M059J (cell line): ENCODE data around the gene MED15. TPM values are rescaled to one million over a fixed set of nuclear protein-coding genes. Genes with fewer than 3 reads are reported as not detected.
"Not testable (repeated sequence)": the region's sequence is repeated elsewhere in the genome, so short reads cannot be mapped to it uniquely, and the experiment has no call there.

Experiments
- DNase-seq: peaks from one replicate; pipeline ENCODE4 v3.0.0-alpha.2; 2012; ENCODE audit warnings: low read depth
- total RNA-seq: library from RNA; depleted of rRNA; stranded (reverse); fragments of >200 nt; shearing (Covaris generic); gene quantifications from 2 replicates; pipeline ENCODE4 v1.2.3, GENCODE V29; 2014; rRNA removed

MED15 gene, protein sequence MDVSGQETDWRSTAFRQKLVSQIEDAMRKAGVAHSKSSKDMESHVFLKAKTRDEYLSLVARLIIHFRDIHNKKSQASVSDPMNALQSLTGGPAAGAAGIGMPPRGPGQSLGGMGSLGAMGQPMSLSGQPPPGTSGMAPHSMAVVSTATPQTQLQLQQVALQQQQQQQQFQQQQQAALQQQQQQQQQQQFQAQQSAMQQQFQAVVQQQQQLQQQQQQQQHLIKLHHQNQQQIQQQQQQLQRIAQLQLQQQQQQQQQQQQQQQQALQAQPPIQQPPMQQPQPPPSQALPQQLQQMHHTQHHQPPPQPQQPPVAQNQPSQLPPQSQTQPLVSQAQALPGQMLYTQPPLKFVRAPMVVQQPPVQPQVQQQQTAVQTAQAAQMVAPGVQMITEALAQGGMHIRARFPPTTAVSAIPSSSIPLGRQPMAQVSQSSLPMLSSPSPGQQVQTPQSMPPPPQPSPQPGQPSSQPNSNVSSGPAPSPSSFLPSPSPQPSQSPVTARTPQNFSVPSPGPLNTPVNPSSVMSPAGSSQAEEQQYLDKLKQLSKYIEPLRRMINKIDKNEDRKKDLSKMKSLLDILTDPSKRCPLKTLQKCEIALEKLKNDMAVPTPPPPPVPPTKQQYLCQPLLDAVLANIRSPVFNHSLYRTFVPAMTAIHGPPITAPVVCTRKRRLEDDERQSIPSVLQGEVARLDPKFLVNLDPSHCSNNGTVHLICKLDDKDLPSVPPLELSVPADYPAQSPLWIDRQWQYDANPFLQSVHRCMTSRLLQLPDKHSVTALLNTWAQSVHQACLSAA
- total RNA-seq = 22.3 and 27.9 TPM in 2 replicates

DNA sequence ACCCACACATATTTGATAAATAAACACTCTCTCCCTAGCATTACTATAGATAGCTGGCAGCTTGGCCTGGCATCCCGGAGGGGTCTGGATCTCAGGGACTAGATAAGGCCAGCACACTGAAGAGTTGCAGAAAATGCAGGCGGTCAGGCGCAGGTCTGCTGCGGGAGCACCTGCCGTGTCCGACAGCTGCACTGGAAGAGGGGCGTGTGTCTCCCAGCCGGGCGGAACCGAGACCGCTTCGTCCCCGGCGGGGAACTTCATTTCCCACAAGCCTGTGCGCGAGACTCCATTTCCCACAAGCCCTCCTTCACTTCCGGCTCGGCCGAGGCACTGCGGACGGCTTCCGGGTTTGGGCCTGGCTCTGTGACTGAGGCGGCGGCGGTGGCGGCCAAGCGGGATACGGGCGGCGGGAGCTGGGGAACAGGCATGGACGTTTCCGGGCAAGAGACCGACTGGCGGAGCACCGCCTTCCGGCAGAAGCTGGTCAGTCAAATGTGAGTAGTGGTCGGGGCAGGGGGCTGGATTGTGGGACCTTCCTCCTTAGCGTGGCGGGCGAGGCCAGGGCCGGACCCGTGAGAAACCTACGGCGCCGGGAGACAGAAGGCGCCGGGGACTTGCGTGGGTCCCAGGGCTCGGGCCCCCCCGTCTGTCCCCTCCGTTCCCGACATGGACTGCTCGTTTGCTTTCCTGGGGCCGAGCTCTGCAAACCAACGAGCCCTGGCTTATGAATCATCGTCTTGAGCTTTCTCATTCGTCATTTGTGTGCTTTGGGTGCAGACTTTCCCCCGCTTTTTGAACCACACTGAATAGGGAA lies at the start of gene MED15:
Gene MED15, plus strand, starts transcription at position 358 of the 814 bp plus-strand sequence. Its CDS starts 69 bp downstream, at position 427.
- peak; percentile 88 for DNase-seq

DNA sequence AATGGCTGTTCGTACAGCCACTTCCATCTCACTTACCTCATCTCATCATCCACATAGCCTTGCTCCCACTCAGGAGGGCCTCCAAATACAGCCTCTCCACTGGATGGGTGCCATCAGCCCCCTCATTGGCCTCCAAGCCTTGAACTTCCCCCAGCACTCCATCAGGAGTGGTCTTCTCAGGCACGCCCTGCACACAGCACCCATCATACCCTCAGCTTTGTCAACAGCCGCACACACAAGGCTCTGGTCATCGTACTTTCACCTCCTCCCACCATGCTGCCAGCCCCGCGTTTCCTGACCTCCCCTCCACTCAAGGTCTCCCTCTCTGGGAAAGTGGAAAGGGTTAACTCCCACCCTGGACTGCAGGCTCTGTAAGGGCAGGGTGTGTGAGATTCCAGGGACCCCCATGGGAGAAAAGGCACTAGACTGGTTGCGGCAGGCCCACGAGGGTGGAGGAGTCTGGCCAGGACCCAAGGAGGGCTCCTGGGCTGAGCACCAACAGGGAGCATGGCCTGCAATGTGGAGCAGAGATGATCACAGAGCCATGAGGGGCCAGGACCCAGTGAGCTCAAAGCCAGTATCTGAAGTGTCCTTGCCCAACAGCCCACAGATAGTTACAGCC lies 48.8 kb upstream of the MED15 start:
- no peak for DNase-seq

DNA sequence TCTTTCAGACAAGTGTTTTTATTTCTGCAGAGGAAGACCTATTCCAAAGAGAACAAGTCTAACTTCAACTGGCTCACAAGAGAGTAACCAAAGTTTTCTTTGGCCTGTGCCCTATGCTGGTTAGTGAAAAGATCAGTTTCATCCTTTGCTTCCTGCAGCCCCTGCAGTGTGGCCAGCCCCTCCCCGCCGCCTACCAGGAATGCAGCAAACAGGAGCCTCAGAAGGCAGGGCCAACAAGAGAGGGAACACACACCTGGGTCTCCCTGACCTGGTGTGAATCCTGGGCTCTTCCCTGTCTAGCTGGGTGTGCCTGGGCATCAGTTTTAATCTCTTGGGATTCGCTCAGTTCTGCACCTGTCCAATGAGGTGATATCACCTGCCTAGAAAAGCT lies 48.3 kb upstream of the MED15 start:
- no peak for DNase-seq

DNA sequence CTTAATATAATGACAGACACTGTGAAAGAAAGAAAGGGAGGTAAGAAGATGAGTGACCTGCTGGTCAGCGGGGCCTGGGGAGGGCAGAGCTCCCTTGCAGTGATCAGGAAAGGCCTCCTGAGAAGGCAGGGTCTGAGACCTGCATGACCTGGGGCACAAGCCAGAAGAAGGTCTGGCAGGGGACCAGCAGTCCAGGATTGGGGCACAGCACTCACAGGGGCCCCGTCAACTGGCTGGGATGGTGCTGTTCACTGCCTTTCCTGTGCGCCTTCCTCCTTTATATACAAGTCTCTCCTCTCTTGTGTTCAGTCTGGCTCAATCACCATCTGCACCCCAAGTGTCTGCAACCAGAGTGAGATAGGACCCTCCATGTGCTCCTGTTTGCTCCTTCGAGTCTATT lies 47.5 kb upstream of the MED15 start:
- DNase-seq = no peak

DNA sequence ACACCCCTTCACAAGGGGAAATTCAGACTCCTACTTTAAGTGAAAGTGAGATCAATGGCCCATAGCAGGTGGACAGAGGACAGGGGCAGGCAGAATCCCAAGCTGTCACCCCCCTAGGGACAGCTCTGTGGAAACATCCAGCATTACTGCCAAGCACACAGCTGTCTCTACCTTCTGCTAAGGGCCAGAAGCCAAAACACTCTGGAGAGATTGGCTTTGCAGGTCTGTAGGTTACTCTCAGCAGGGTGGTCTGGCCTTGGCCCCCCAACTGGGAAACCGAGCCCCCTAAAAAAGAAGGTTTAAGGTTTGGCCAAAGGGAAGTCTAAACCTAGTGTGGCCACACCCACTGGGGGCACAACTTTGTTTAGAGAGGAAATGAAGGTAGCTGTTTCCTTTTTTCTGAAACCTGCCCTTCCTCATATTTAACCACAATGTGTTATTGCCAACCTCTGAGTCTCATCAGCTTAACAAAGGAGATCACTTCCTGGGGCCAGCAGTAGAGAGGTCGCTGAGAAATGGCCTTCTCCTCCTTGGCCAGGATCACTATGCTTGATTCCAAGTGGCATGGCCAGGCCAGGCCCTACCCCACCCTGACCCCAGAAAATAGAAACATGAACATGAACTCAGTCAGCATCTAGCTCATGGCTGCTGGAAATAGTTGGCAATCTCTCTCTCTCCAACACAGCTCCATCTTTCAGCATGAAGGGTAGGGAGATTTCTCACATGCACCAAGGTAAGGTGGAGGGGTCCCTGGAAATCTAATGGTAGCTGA lies 43.9 kb upstream of the MED15 start:
- no peak for DNase-seq

DNA sequence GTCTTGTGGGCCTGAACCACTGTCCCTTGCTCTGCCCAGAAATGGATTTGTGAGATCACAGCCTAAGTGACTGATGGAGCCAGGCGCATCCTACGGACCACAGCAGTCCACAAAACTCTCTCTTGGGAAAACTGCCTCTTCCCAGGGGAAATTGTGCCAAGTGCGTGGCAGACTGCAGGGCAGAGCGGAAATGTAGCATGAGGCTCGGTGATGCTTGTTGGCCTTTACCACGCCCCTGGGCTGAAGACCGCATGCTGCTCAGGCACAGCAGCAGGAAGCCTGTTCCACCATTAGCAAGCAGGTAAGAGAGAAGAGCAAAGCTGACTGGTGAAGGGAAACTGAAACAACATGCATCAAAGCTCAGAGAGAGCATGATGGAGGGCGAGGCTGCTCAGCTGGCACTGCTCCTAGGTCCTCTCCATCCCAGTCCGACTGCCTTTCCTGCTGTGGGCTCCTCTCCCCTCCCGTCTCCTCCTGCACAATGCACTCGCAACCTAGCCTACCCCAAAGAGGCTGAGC lies 43.3 kb upstream of the MED15 start:
- no peak for DNase-seq

DNA sequence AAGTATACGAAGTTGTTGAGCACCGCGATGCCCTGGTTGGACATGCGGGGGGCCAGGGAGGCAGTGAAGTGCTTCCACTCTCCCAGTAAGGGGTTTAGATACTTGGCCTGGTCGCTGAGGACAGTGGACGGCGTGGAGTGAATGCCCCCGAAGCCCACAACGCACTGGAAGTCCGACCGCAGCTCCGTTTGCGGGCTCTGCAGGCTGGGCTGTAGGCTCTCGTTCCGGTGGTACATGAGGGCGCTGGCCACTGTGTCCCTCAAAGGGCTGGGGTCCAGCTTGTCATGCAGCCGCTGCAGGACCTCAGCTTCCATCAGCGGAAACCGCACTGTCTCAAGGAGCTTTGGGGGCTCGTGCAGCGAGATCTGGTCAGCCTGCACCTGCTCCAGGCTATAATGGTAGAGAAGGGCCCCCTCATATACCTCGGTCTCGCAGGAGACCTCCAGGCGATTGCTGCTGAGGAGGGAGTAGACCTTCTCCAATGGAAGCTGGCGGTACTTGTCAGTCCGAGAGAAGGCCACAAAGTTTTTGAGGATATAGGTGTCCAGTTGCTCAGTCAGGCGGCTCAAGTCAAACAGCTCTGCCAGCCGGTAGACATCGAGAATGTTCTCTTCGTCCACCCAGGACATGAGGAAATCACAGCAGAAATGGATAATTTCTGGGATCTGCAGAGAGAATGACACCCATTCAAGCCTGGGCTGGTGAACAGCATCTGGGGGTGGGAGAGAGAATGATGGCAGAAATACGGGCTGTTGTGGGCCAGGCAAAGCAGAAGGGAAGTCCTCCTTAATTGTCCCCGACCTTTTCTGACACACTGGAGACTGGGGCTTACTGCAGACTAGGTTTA lies 42.3 kb upstream of the MED15 start:
- no peak for DNase-seq

DNA sequence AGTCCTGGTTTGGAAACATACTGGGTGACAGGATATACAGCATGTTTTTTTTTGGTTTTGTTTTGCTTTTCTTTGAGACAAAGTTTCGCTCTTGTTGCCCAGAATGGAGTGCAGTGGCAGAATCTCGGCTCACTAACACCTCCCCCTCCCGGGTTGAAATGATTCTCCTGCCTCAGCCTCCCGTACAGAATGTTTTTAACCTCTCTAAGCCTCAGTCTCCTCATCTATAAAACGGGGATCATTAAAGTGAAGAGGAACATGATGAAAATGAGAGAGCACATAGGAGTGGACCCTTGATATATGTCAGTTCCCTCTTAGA lies 41.7 kb upstream of the MED15 start:
- no peak for DNase-seq

DNA sequence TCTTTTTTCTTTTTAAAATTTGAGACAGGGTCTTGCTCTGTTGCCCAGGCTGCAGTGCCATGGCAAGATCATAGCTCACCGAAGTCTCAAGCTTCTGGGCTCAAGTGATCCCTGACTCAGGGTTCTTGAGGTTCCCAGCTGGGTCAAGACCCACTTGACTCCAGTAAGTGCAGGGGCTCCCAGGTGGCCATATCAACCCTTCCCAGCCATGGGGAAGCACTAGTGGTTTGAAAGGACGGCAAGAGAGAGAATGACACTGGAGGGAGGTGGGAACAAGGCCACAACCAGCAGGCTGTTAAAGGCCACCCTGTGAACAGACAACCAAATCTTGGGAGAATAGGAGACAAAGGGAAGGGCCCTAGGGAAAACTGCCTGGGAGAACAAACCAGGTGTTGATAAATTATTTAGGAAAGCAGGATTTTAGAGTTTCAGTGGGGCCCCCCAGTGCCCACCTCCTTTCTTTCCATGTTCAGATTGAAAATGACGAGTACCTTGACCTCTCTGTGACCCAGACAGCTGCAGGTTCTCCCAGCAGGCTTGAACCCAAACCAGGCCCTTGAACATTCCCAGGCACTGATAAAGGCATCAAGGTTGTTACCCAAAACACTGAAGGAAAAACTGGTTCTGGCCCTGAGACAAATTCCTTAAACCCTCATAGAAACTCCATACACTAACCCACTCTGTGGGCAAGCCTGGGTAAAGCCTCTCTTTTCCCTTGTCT lies 40.6 kb upstream of the MED15 start:
- DNase-seq = no peak

DNA sequence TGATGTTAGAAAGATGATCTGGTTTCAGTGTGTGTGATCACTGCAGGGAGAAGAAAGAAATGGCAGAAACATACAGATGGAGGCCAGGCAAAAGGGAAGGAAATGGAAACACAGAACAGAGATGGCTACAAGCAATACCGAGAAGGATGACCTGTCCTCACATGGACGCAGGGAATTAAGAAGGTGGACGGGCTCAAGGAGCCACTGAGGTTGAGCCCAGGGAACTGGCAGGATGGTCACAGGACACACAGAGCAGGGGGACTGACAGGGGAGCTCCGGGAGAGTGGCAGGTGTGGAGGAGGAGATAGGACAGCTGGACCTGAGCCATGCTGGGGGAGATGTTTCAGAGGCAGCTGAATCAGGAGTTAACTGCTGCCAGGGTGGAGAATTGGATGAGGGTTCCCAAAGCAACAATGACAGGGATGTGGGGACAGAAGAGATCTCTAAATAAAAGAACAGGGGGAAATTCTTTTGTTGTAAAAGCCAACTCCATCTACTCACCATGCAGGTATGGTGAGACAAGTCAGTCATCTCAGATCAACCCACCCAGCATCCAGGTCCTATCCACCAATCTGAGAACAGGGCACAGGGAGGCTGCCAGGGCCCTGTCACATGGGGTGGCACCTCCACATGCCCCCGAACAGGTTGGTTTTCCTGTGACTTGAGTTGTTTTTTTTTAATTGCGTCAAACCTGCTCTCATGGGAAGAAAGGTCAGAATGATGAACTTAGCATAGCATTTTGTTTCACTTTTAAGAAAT lies 38.1 kb upstream of the MED15 start:
- no peak for DNase-seq

DNA sequence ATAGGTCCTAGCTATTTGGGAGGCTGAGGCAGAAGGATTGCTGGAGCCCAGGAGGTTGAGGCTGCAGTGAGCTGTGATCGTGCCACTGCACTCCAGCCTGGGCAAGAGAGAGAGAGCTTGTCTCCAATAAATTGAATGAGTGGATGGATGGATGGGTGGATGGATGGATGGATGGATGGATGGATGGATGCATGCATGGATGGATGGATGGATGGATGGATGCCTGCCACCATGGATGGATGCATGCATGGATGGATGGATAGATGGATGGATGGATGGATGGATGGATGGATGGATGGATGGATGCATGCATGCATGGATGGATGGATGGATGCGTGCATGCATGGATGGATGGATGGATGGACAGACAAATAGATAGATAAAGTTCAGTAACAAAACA lies 36.9 kb upstream of the MED15 start:
- DNase-seq = not testable (repeated sequence)

DNA sequence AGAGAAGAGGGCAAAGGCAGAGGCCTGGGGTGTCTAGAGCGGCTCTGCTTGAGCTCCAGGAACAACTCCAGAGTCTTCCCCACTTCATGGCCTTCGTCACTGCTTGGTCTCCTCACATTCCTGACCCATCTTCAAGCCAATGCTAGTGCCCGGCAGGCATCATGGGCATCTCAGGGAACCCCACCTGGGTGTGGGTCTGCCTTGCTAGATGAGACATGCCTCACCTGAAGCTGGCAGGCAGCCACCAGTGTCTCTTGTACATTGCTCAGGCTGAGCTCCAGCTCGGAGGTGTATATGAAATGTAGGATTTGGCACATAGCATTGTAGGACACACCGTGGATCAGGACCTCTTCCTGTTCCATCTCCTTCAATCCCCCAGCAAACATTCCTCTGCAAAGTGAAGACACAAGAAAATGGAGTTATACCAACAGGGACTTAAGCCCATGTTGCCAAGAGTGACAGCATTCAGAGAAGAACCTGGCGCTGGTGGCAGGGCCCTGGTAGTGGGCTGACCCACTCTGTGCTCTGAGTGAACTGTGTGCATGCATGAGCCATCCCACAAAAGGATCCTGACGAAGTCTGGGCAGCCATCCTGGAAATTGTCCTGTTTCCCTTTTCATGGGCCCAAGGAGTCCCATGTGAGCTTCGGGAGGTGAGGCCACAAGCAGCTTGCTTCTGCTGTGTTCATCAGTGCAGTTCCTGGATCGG lies 36.1 kb upstream of the MED15 start:
- no peak for DNase-seq

DNA sequence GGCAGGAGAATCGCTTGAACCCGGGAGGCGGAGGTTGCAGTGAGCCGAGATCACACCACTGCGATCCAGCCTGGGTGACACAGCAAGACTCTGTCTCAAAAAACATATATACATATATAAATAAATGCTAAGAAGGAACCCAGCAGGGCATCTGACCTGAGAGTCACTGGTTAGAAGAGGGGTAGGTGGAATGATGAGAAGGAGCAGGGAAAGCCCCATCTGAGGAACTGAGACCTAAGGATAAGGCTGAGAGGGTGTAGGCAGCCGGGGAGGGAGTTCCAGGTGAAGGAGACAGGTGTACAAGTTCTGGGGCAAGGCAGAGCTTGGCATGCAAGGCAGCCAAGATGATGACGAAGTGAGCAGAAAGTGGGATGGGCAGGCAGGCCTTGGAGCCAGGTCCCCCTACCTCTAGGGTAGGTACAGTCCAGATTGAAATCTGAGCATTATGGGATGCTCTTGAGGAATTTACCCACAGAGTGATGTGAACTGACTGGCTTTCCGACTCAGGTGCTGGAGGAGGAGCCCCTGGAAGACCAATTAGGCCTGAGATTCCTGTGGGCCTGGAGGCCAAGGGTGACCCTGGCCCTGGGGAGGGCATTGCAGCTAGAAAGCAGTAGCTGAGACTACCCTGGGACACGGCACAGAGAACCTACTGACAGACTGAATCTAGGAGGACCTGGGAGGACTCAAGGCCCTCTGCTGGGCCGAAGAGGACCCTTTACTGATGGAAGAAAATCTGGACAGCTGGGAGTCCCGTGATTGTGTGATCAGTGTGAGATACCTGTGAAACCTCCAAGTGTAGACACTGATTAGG lies 34.6 kb upstream of the MED15 start:
- DNase-seq = no peak

DNA sequence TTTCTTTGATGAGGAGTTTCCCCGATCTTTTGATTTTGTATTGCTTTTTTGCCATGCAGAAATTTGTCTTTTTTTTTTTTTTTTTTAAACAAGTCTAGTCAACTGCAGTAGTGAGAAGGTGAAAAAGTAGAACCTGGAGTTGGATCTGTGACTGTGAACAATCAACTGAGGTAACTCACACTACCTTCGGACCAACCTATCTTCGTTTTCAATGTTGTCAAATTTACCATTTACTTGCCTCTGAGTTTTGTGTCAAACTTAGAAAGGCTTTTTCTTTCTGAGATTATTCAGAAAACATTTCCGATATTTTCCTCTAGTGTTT lies 32.3 kb upstream of the MED15 start:
- no peak for DNase-seq

DNA sequence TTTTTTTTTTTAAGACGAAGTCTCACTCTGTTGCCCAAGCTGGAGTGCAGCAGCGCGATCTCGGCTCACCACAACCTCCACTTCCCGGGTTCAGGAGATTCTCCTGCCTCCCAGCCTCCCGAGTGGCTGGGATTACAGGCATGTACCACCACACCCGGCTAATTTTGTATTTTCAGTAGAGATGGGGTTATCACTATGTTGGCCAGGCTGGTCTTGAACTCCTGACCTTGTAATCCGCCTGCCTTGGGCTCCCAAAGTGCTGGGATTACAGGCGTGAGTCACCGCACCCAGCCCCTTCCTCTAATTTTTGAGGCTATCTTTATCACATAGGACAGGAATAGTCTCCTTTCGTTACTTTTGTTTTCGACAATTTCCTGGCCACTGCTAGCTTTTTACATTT lies 31.8 kb upstream of the MED15 start:
- not testable (repeated sequence) for DNase-seq

DNA sequence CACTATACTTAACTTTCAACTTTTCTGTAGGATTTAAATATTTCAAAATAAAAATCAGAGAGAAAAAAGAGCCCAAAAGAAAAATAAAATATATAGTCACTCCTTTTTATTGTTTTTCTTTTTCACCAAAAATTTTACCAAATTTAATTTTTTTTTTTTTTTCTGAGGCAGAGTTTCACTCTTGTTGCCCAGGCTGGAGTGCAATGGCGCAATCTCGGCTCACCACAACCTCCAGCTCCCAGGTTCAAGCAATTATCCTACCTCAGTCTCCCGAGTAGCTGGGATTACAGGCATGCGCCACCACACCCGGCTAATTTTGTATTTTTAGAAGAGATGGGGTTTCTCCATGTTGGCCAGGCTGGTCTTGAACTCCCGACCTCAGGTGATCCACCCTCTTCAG lies 29.4 kb upstream of the MED15 start:
- not testable (repeated sequence) for DNase-seq

DNA sequence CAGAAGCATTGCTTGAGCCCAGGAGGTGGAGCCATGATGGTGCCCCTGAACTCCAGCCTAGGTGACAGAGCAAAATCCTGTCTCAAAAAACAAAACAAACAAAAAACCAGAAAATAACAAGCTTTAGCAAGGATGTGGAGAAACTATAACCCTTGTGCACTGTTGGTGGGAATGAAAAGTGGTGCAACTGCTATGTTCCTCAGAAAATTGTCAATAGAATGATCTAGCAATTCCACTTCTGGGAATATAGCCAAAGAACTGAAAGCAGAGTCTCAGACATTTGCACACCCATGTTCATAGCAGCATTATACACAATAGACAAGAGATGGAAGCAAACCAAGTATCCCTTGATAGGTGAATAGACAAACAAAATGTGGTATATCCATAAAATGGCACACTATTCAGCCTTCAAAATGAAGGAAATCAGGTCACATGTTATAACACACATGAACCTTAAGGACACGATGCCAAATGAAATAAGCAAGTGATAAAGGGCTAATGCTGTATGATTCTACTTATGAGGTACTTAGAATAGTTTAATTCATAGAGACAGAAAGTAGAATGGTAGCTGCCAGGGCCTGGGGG lies 27.7 kb upstream of the MED15 start:
- DNase-seq = no peak
